Left ventricle myocardium inferior (tissue), 1 donor: ENCODE results near the gene ST6GALNAC3. TPM values are rescaled to one million over a fixed set of nuclear protein-coding genes. Genes with fewer than 3 reads are reported as not detected.

Experiments
- DNase-seq: peaks from one replicate; pipeline ENCODE4 v3.0.0-alpha.2; 2020
- H3K27ac ChIP-seq: fragments of 200-600 bp; replicated peaks from 2 replicates; pipeline ENCODE4 v1.8.0; 2021
- H3K27me3 ChIP-seq: fragments of 200-600 bp; 2 replicates; pipeline ENCODE4 v1.8.0; 2021; ENCODE audit warnings: low read depth
- H3K36me3 ChIP-seq: fragments of 200-600 bp; 2 replicates; pipeline ENCODE4 v1.8.0; 2021
- H3K4me1 ChIP-seq: fragments of 200-600 bp; 2 replicates; pipeline ENCODE4 v1.8.0; 2021
- H3K4me3 ChIP-seq: fragments of 200-600 bp; 2 replicates; pipeline ENCODE4 v1.8.0; 2021; ENCODE audit warnings: mild to moderate bottlenecking, moderate library complexity
- H3K9me3 ChIP-seq: fragments of 200-600 bp; replicated peaks from 2 replicates; pipeline ENCODE4 v1.8.0; 2021
- CTCF ChIP-seq: fragments of 200-600 bp; IDR thresholded peaks from 2 replicates; pipeline ENCODE4 v1.8.0; 2021; ENCODE audit warnings: antibody characterized with exemption, mild to moderate bottlenecking, borderline replicate concordance
- intact Hi-C: fragments of 100-400 bp; cut with micrococcal nuclease; formaldehyde crosslinking; loops from one replicate; pipeline ENCODE4 v1.11.0; 2022
- total RNA-seq: library from RNA; stranded (reverse); fragmentation: NEBNext Ultra II Directional; extraction: Animal tissue kit (Norgen Biotek cat#: 25700); gene quantifications from one replicate; pipeline ENCODE4 v1.2.1, GENCODE V29; 2021
- donor health status: DM: no; HTN: yes; CAD: no; lungs with severe emphysema.

The ST6GALNAC3 gene
- total RNA-seq, 1 donor from 2014 or later = 4.5 TPM

- no peaks in the 10 kb centered on the region for H3K4me1 ChIP-seq
- TF ChIP-seq CTCF = no peak
- no peaks in the 10 kb centered on the region for H3K9me3 ChIP-seq
- H3K27ac ChIP-seq = no peak overlapping the region
- H3K4me3 ChIP-seq = no peak overlapping the region
- H3K36me3 ChIP-seq = no peaks in the 10 kb centered on the region
- no peaks in the 10 kb centered on the region for H3K27me3 ChIP-seq
- DNase-seq = no peak
- intact Hi-C loops = no loop called here
Measured at GRCh38 chr1:76059451-76059850, 15.1 kb upstream of the ST6GALNAC3 start.

- TF ChIP-seq CTCF = no peak
- Histone ChIP-seq H3K4me3 (no peak overlapping the region), H3K4me1 (peaks cover 15% of the 10 kb centered on the region), H3K9me3 (no peaks in the 10 kb centered on the region), H3K27ac (no peak overlapping the region), H3K36me3 (no peaks in the 10 kb centered on the region), H3K27me3 (no peaks in the 10 kb centered on the region)
- DNase-seq = no peak
- intact Hi-C loops = no loop called here
Measured at GRCh38 chr1:76065270-76065669, 9.3 kb upstream of the ST6GALNAC3 start.

GRCh38 chr1:76066394-76066793 is 8.2 kb upstream of the ST6GALNAC3 start:
- Histone ChIP-seq H3K9me3 (no peaks in the 10 kb centered on the region), H3K27ac (no peak overlapping the region), H3K36me3 (no peaks in the 10 kb centered on the region), H3K4me3 (no peak overlapping the region), H3K4me1 (peaks cover 15% of the 10 kb centered on the region), H3K27me3 (no peaks in the 10 kb centered on the region)
- DNase-seq = no peak
- intact Hi-C loops = no loop called here
- no peak for TF ChIP-seq CTCF

GRCh38 chr1:76068542-76068941 is 6.0 kb upstream of the ST6GALNAC3 start:
- Histone ChIP-seq H3K9me3 (no peaks in the 10 kb centered on the region), H3K4me3 (no peak overlapping the region), H3K27me3 (no peaks in the 10 kb centered on the region), H3K36me3 (no peaks in the 10 kb centered on the region), H3K27ac (peak overlapping the region; percentile 64), H3K4me1 (peaks cover 19% of the 10 kb centered on the region)
- no peak for DNase-seq
- no peak for TF ChIP-seq CTCF
- intact Hi-C loops = no loop called here

- DNase-seq = no peak
- Histone ChIP-seq H3K9me3 (no peaks in the 10 kb centered on the region), H3K27ac (peak overlapping the region; percentile 64), H3K36me3 (no peaks in the 10 kb centered on the region), H3K4me1 (peaks cover 24% of the 10 kb centered on the region), H3K27me3 (no peaks in the 10 kb centered on the region), H3K4me3 (no peak overlapping the region)
- no peak for TF ChIP-seq CTCF
- intact Hi-C loops = no loop called here
Measured at GRCh38 chr1:76068953-76069561, 5.5 kb upstream of the ST6GALNAC3 start.

GRCh38 chr1:76070538-76070937 is 4.0 kb upstream of the ST6GALNAC3 start:
- no peak for DNase-seq
- TF ChIP-seq CTCF = no peak

More at GRCh38 chr1:76070538-76070937, 4.0 kb upstream of the ST6GALNAC3 start:
- Histone ChIP-seq H3K9me3 (no peaks in the 10 kb centered on the region), H3K27ac (no peak overlapping the region), H3K27me3 (no peaks in the 10 kb centered on the region), H3K4me3 (no peak overlapping the region), H3K4me1 (peaks cover 33% of the 10 kb centered on the region), H3K36me3 (no peaks in the 10 kb centered on the region)
- intact Hi-C loops = no loop called here
